Omental fat pad (tissue), 4 donors: Measurements from ENCODE around the gene NCBP3. TPM values are rescaled to one million over a fixed set of nuclear protein-coding genes. Genes with fewer than 3 reads are reported as not detected.

ENCODE experiments used
- ATAC-seq: fragments of 150-250 bp; one replicate; pipeline ENCODE4 v1.9.1; 2016; ENCODE audit warnings: mild to moderate bottlenecking, moderate library complexity; ENCODE audit not compliant: low FRiP score
- DNase-seq: peaks from one replicate; pipeline ENCODE4 v3.0.0-alpha.2; 2019; ENCODE audit warnings: low spot score
- total RNA-seq, 4 donors: library from RNA; depleted of rRNA; stranded (reverse); fragments of >200 nt; gene quantifications; one replicate each; pipeline ENCODE4 v1.1.0, GENCODE V29; 2016
- TF ChIP-seq, protein P1 (sequence below), 3 donors: fragments of 450-650 bp; IDR thresholded peaks; one replicate each; pipeline ENCODE4 v1.5.1; 2016 to 2017; ENCODE audit warnings: antibody characterized with exemption in 3 of 3, mild to moderate bottlenecking in 3 of 3, moderate library complexity in 2 of 3

NCBP3 gene
- total RNA-seq, 4 donors from 2014 or later, result 16.3 to 31.9 (median 23.9) TPM

- TF ChIP-seq, protein P1, sequence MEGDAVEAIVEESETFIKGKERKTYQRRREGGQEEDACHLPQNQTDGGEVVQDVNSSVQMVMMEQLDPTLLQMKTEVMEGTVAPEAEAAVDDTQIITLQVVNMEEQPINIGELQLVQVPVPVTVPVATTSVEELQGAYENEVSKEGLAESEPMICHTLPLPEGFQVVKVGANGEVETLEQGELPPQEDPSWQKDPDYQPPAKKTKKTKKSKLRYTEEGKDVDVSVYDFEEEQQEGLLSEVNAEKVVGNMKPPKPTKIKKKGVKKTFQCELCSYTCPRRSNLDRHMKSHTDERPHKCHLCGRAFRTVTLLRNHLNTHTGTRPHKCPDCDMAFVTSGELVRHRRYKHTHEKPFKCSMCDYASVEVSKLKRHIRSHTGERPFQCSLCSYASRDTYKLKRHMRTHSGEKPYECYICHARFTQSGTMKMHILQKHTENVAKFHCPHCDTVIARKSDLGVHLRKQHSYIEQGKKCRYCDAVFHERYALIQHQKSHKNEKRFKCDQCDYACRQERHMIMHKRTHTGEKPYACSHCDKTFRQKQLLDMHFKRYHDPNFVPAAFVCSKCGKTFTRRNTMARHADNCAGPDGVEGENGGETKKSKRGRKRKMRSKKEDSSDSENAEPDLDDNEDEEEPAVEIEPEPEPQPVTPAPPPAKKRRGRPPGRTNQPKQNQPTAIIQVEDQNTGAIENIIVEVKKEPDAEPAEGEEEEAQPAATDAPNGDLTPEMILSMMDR (IDR thresholded peaks at IDR 0.05), result no peak
- DNase-seq (peak; percentile 73), ATAC-seq (peak; percentile 37)
Observed at GRCh38 chr17:3892095-3892998, 46.3 kb upstream of the NCBP3 start.

- no peak for DNase-seq
- no peak for ATAC-seq
Observed at GRCh38 chr17:3891626-3892094, 45.6 kb upstream of the NCBP3 start.

GRCh38 chr17:3890878-3891219 is 44.8 kb upstream of the NCBP3 start:
- ATAC-seq (no peak), DNase-seq (no peak)
- TF ChIP-seq, protein P1 (IDR thresholded peaks at IDR 0.05), result no peak

More at GRCh38 chr17:3891626-3892094, 45.6 kb upstream of the NCBP3 start:
- TF ChIP-seq, protein P1 (IDR thresholded peaks at IDR 0.05), result no peak

DNA sequence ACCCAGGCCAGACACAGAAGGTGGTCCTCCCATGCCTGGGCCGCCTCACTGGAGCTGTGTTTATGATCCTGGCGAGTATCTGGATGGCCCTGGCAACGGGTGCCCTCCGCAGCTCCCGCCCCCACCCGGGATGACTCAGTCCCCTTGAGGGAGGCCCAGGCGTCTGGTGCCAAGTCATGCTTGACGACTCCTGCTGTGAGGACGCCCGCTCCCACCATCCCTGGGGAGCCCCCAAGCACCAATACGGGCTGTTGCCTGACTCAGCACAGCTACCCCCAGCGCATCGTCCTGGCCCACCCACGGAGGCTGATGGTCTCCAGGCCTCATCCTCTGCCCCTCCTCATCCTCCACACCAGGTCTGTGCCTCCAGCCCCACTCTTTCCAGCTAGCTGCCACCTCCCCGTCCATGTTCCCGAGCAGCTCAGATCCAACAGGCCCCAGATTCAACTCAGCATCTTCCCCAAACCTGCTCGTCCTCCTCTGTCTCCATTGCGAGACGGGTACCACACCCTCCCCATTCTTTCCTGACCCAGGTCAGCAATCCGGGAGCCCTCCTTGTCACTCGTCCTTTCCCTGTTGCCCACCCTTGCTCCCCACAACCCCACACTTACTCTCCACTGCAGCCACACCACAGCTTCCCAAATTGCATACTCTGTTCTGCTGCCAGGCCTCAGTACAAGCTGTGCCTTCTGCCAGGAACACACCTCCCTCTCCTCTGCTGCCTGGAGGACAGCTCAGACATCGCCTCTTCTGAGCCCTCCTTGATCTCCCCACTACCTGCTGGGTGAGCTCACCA is 44.2 kb upstream of the NCBP3 start:
- TF ChIP-seq, protein P1 (IDR thresholded peaks at IDR 0.05), result no peak
- ATAC-seq (peak; percentile 60), DNase-seq (peak; percentile 81)

GRCh38 chr17:3889325-3890012 is 43.4 kb upstream of the NCBP3 start:
- TF ChIP-seq, protein P1 (IDR thresholded peaks at IDR 0.05), result no peak
- ATAC-seq, result no peak
- no peak for DNase-seq

GRCh38 chr17:3888343-3889171 is 42.5 kb upstream of the NCBP3 start:
- peak; percentile 39 for ATAC-seq
- TF ChIP-seq, protein P1 (IDR thresholded peaks at IDR 0.05), result no peak
- peak; percentile 38 for DNase-seq
